ENCODE results near the gene RTN3. TPM values are rescaled to one million over a fixed set of nuclear protein-coding genes. Genes with fewer than 3 reads are reported as not detected.

RTN3 gene
- total RNA-seq, 1 experiment from 2014 or later: 145 TPM

GRCh38 chr11:63736864-63737263, 55.6 kb downstream of the RTN3 start:
- POLR2A ChIA-PET: interaction anchor here (0.6 kb wide), 2 partner anchors 126 to 313 kb away, joined by 3 read pairs; no protein-coding TSS in a partner anchor
- BruUV-seq (replicated peaks): no TSS peak
- Histone ChIP-seq H3K9me3 (ENCODE audit: control insufficient read depth, insufficient read depth, low read depth, low read length) (no peaks in the 10 kb centered on the region), H3K27me3 (ENCODE audit: control insufficient read depth, insufficient read depth, low read length) (no peaks in the 10 kb centered on the region), H3K4me1 (ENCODE audit: control insufficient read depth, insufficient read depth, low read length) (no peaks in the 10 kb centered on the region), H3K27ac (ENCODE audit: low read length) (no peak overlapping the region), H3K36me3 (ENCODE audit: control insufficient read depth, insufficient read depth, low read length) (no peaks in the 10 kb centered on the region), H3K4me3 (ENCODE audit: low read depth in 2 of 2, low read length in 2 of 2) (no peak overlapping the region)
- no peak for DNase-seq (ENCODE audit: low read depth, low spot score)
- ATAC-seq: no peak
- intact Hi-C loops (cut with micrococcal nuclease; ENCODE audit: unreplicated experiment) (loop anchor here (10.0 kb wide), 1 partner anchor 262 kb away; no protein-coding TSS in a partner anchor), in situ Hi-C loops (cut with HindIII; ENCODE audit: low pct_unique_long_range_greater_than_20kb, low sequenced_read_pairs) (no loop called here)
- TF ChIP-seq, protein P1, sequence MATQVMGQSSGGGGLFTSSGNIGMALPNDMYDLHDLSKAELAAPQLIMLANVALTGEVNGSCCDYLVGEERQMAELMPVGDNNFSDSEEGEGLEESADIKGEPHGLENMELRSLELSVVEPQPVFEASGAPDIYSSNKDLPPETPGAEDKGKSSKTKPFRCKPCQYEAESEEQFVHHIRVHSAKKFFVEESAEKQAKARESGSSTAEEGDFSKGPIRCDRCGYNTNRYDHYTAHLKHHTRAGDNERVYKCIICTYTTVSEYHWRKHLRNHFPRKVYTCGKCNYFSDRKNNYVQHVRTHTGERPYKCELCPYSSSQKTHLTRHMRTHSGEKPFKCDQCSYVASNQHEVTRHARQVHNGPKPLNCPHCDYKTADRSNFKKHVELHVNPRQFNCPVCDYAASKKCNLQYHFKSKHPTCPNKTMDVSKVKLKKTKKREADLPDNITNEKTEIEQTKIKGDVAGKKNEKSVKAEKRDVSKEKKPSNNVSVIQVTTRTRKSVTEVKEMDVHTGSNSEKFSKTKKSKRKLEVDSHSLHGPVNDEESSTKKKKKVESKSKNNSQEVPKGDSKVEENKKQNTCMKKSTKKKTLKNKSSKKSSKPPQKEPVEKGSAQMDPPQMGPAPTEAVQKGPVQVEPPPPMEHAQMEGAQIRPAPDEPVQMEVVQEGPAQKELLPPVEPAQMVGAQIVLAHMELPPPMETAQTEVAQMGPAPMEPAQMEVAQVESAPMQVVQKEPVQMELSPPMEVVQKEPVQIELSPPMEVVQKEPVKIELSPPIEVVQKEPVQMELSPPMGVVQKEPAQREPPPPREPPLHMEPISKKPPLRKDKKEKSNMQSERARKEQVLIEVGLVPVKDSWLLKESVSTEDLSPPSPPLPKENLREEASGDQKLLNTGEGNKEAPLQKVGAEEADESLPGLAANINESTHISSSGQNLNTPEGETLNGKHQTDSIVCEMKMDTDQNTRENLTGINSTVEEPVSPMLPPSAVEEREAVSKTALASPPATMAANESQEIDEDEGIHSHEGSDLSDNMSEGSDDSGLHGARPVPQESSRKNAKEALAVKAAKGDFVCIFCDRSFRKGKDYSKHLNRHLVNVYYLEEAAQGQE (IDR thresholded peaks at IDR 0.05; ENCODE audit: insufficient read depth in 1 of 2, low read depth in 2 of 2, low read length in 1 of 2): no peak
- TF ChIP-seq TCF7L2 (IDR thresholded peaks at IDR 0.05; ENCODE audit: low read depth, low read length) (no peak), POLR2AphosphoS5 (IDR thresholded peaks at IDR 0.05; ENCODE audit: low read depth, low read length) (no peak), SIN3A (IDR thresholded peaks at IDR 0.05; ENCODE audit: borderline replicate concordance, insufficient read depth, low read depth, low read length) (no peak), CTCF (IDR thresholded peaks at IDR 0.05) (no peak)
- CTCF ChIA-PET: interaction anchor here (0.6 kb wide), 1 partner anchor 70 kb away, joined by 4 read pairs; no protein-coding TSS in a partner anchor

GRCh38 chr11:63737718-63738117, 56.4 kb downstream of the RTN3 start:
- ATAC-seq: no peak
- no TSS peak for BruUV-seq (replicated peaks)

More at GRCh38 chr11:63737718-63738117, 56.4 kb downstream of the RTN3 start:
- DNase-seq (ENCODE audit: low read depth, low spot score): no peak
- no peak overlapping the region for H3K27ac ChIP-seq (ENCODE audit: low read length)
- H3K9me3 ChIP-seq (ENCODE audit: control insufficient read depth, insufficient read depth, low read depth, low read length): no peaks in the 10 kb centered on the region
- H3K4me1 ChIP-seq (ENCODE audit: control insufficient read depth, insufficient read depth, low read length): no peaks in the 10 kb centered on the region
- ChIA-PET POLR2A (no interaction called here), CTCF (interaction anchor here (1.6 kb wide), 1 partner anchor 68 kb away, joined by 6 read pairs; no protein-coding TSS in a partner anchor)
- TF ChIP-seq POLR2AphosphoS5 (IDR thresholded peaks at IDR 0.05; ENCODE audit: low read depth, low read length) (no peak), CTCF (IDR thresholded peaks at IDR 0.05) (no peak), TCF7L2 (IDR thresholded peaks at IDR 0.05; ENCODE audit: low read depth, low read length) (no peak), SIN3A (IDR thresholded peaks at IDR 0.05; ENCODE audit: borderline replicate concordance, insufficient read depth, low read depth, low read length) (no peak)
- TF ChIP-seq, protein P1 (IDR thresholded peaks at IDR 0.05; ENCODE audit: insufficient read depth in 1 of 2, low read depth in 2 of 2, low read length in 1 of 2): no peak
- intact Hi-C loops (cut with micrococcal nuclease; ENCODE audit: unreplicated experiment): loop anchor here (10.0 kb wide), 1 partner anchor 263 kb away; no protein-coding TSS in a partner anchor
- in situ Hi-C loops (cut with HindIII; ENCODE audit: low pct_unique_long_range_greater_than_20kb, low sequenced_read_pairs): no loop called here
- no peak overlapping the region for H3K4me3 ChIP-seq (ENCODE audit: low read depth in 2 of 2, low read length in 2 of 2)
- H3K27me3 ChIP-seq (ENCODE audit: control insufficient read depth, insufficient read depth, low read length): no peaks in the 10 kb centered on the region
- H3K36me3 ChIP-seq (ENCODE audit: control insufficient read depth, insufficient read depth, low read length): no peaks in the 10 kb centered on the region

Measured in Panc1 (cell line).